Measurements from ENCODE around the gene LPCAT2. TPM values are rescaled to one million over a fixed set of nuclear protein-coding genes. Genes with fewer than 3 reads are reported as not detected.

Gene LPCAT2
- total RNA-seq, 2 donors from 2014 or later: 3.3 to 9.1 TPM

DNA sequence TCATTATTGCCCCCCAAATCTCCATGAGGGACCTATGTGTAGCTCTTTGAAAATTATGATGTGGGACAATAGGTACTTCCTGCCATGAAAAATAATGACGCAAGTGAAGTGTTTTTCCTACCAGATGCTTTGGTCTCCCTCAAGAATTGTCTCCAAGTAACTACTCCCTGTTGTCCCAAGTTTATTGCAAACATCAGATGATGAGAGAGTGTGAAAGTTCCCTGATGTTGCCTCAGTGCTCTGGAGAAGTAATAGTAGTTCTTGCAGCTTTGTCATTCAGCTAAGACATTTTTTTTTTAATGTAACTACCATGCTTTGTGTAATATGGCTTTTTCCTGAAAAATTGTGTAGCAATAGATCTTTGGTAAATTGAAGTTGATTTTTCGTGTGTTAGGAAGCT, 20.1 kb downstream of the LPCAT2 start:
- H3K27ac ChIP-seq: no peak overlapping the region
- no peak overlapping the region for H3K4me3 ChIP-seq
- H3K9me3 ChIP-seq: no peaks in the 10 kb centered on the region
- DNase-seq (no peak), ATAC-seq (no peak)
- H3K27me3 ChIP-seq: no peaks in the 10 kb centered on the region
- WGBS, 2 donors: 79% methylated on average over 2 of the region's 2 CpGs
- H3K36me3 ChIP-seq (replicated peaks in 1 of 2; ENCODE audit: insufficient read depth in 1 of 2, low read depth in 2 of 2): no peaks in the 10 kb centered on the region
- intact Hi-C loops (cut with DNase I): no loop called here
- H3K4me1 ChIP-seq: no peaks in the 10 kb centered on the region
- TF ChIP-seq, protein P1, sequence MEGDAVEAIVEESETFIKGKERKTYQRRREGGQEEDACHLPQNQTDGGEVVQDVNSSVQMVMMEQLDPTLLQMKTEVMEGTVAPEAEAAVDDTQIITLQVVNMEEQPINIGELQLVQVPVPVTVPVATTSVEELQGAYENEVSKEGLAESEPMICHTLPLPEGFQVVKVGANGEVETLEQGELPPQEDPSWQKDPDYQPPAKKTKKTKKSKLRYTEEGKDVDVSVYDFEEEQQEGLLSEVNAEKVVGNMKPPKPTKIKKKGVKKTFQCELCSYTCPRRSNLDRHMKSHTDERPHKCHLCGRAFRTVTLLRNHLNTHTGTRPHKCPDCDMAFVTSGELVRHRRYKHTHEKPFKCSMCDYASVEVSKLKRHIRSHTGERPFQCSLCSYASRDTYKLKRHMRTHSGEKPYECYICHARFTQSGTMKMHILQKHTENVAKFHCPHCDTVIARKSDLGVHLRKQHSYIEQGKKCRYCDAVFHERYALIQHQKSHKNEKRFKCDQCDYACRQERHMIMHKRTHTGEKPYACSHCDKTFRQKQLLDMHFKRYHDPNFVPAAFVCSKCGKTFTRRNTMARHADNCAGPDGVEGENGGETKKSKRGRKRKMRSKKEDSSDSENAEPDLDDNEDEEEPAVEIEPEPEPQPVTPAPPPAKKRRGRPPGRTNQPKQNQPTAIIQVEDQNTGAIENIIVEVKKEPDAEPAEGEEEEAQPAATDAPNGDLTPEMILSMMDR (IDR thresholded peaks at IDR 0.05): no peak
- no peak for TF ChIP-seq POLR2A (IDR thresholded peaks at IDR 0.05)

DNA sequence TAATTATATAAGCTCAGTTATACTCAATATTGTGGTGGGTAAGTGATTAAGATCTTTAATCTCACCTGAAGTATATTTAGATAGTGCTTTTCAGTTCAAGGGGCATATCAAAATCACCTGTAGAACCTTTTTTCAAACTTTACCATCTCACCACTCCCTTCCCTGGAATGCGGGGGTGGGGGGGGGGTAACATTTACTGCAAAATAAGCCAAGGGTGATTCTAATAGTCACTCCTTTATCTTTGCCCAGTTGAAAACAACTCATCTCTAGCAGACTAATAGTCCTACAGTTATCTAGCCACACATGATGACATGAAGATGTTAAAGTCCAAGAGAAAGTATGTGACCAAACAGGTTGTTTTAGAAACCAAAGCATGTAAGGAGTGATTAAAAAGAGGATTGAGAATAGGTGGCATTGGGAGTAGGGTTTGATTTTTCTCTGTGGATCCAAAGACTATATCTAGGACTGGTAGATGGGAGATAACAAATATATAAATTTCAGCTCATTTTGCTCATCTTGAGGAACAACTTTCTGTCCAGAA, 21.5 kb downstream of the LPCAT2 start:
- Histone ChIP-seq H3K27ac (no peak overlapping the region), H3K4me3 (no peak overlapping the region), H3K9me3 (no peaks in the 10 kb centered on the region), H3K27me3 (no peaks in the 10 kb centered on the region), H3K36me3 (replicated peaks in 1 of 2; ENCODE audit: insufficient read depth in 1 of 2, low read depth in 2 of 2) (no peaks in the 10 kb centered on the region), H3K4me1 (no peaks in the 10 kb centered on the region)
- TF ChIP-seq, protein P1 (IDR thresholded peaks at IDR 0.05): no peak
- TF ChIP-seq POLR2A (IDR thresholded peaks at IDR 0.05): no peak
- ATAC-seq: no peak
- WGBS, 2 donors: 89% methylated on average over 1 of the region's 1 CpG
- DNase-seq: no peak
- intact Hi-C loops (cut with DNase I): no loop called here

GRCh38 chr16:55532227-55532626, 23.4 kb downstream of the LPCAT2 start:
- ATAC-seq: no peak
- 86 to 88% methylated on average over 1 of the region's 1 CpG for WGBS, 2 donors
- H3K36me3 ChIP-seq (replicated peaks in 1 of 2; ENCODE audit: insufficient read depth in 1 of 2, low read depth in 2 of 2): no peaks in the 10 kb centered on the region
- DNase-seq: no peak
- intact Hi-C loops (cut with DNase I): no loop called here
- no peaks in the 10 kb centered on the region for H3K27me3 ChIP-seq
- H3K27ac ChIP-seq: no peak overlapping the region
- H3K4me1 ChIP-seq: no peaks in the 10 kb centered on the region
- no peak overlapping the region for H3K4me3 ChIP-seq
- TF ChIP-seq, protein P1 (IDR thresholded peaks at IDR 0.05): no peak
- no peak for TF ChIP-seq POLR2A (IDR thresholded peaks at IDR 0.05)
- no peaks in the 10 kb centered on the region for H3K9me3 ChIP-seq

GRCh38 chr16:55534756-55535155, 25.9 kb downstream of the LPCAT2 start:
- DNase-seq (no peak), ATAC-seq (no peak)
- TF ChIP-seq POLR2A (IDR thresholded peaks at IDR 0.05): no peak
- TF ChIP-seq, protein P1 (IDR thresholded peaks at IDR 0.05): no peak
- 75 to 80% methylated on average over 2 of the region's 2 CpGs for WGBS, 2 donors
- intact Hi-C loops (cut with DNase I): no loop called here
- Histone ChIP-seq H3K36me3 (replicated peaks in 1 of 2; ENCODE audit: insufficient read depth in 1 of 2, low read depth in 2 of 2) (no peaks in the 10 kb centered on the region), H3K4me3 (no peak overlapping the region), H3K27ac (no peak overlapping the region), H3K9me3 (no peaks in the 10 kb centered on the region), H3K4me1 (no peaks in the 10 kb centered on the region), H3K27me3 (no peaks in the 10 kb centered on the region)

DNA sequence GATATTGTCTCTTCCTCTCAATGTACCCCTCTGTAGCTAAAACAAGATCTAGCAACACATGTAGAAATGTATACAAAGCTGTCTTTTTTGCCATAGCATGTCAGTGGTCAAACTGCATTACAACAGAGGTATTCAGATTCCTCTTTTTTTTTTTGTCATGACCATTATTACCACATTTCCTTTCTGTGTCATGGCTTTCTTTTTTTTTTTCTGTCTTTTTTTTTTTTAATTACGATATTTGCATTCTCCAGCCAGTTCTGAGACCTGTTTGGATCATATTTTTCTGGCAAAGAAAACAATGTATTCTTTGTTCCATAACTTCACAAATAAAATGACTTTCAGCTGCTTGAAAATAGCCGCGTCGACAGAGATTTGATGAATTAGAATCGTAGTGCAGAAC, 30.2 kb downstream of the LPCAT2 start:
- WGBS, 2 donors: 43 to 47% methylated on average over 5 of the region's 5 CpGs
- no peak for DNase-seq
- peak overlapping the region in 1 of 4 donors; percentile 48 for H3K27ac ChIP-seq
- no peaks in the 10 kb centered on the region for H3K4me1 ChIP-seq
- H3K4me3 ChIP-seq: no peak overlapping the region
- intact Hi-C loops (cut with DNase I): no loop called here
- no peaks in the 10 kb centered on the region for H3K27me3 ChIP-seq
- no peaks in the 10 kb centered on the region for H3K9me3 ChIP-seq
- TF ChIP-seq POLR2A (IDR thresholded peaks at IDR 0.05): no peak
- TF ChIP-seq, protein P1 (IDR thresholded peaks at IDR 0.05): no peak
- no peak for ATAC-seq
- H3K36me3 ChIP-seq (replicated peaks in 1 of 2; ENCODE audit: insufficient read depth in 1 of 2, low read depth in 2 of 2): no peaks in the 10 kb centered on the region
